Vagina (tissue), 2 donors: Measurements from ENCODE around the gene CREG1. TPM values are rescaled to one million over a fixed set of nuclear protein-coding genes. Genes with fewer than 3 reads are reported as not detected.
A peak's percentile ranks its signal among the peaks of the same experiment; 100 is the strongest.

Source experiments
- DNase-seq, 2 donors: peaks; one replicate each; pipeline ENCODE4 v3.0.0-alpha.2; 2017; ENCODE audit errors: extremely low spot score in 2 of 2
- H3K27ac ChIP-seq: fragments of 200-600 bp; sonication (generic); one replicate; pipeline ENCODE4 v1.5.1; 2019
- H3K27me3 ChIP-seq: fragments of 200-600 bp; sonication (generic); one replicate; pipeline ENCODE4 v1.5.1; 2019
- H3K36me3 ChIP-seq, 2 donors: fragments of 200-600 bp; sonication (generic); one replicate each; pipeline ENCODE4 v1.5.1; 2017 to 2019
- H3K4me1 ChIP-seq: fragments of 200-600 bp; sonication (generic); one replicate; pipeline ENCODE4 v1.5.1; 2019
- H3K4me3 ChIP-seq, 2 donors: fragments of 200-600 bp; sonication (generic); 1 replicate in 1 of 2; 2 replicates in 1 of 2; pipeline ENCODE4 v1.5.1; 2016 to 2019
- H3K9me3 ChIP-seq: fragments of 200-600 bp; sonication (generic); one replicate; pipeline ENCODE4 v1.5.1; 2019
- CTCF ChIP-seq, 3 experiments: fragments of 450-650 bp in 2 of 3; fragments of 200-600 bp in 1 of 3; sonication (generic) in 1 of 3; IDR thresholded peaks; one replicate each; pipeline ENCODE4 v1.5.1; 2017 to 2019; ENCODE audit warnings: antibody characterized with exemption in 3 of 3, mild to moderate bottlenecking in 2 of 3, moderate library complexity in 2 of 3
- POLR2A ChIP-seq, 2 donors: fragments of 450-650 bp; IDR thresholded peaks; one replicate each; pipeline ENCODE4 v1.6.1; 2017; ENCODE audit warnings: antibody characterized with exemption in 2 of 2, mild to moderate bottlenecking in 2 of 2, moderate library complexity in 2 of 2
- POLR2AphosphoS5 ChIP-seq, 2 donors: sonication (generic); formaldehyde crosslinking; IDR thresholded peaks; one replicate each; pipeline ENCODE4 v1.9.0; 2017; ENCODE audit warnings: antibody characterized with exemption in 2 of 2, mild to moderate bottlenecking in 2 of 2, low read depth in 1 of 2; ENCODE audit not compliant: insufficient read depth in 1 of 2
- intact Hi-C: fragments of 100-400 bp; cut with DNase I; formaldehyde crosslinking; loops from one replicate; pipeline ENCODE4 v1.15.1; 2023
- total RNA-seq: library from RNA; depleted of rRNA; stranded (reverse); fragments of >200 nt; gene quantifications from one replicate; pipeline ENCODE4 v1.2.3, GENCODE V29; 2016

Gene CREG1
- 152 TPM for total RNA-seq

GRCh38 chr1:167553136-167554027 lies at the start of gene CREG1:
TSS of gene CREG1 (minus strand) at chr1:167553762.
- intact Hi-C loops: no loop called here
- Histone ChIP-seq H3K36me3 (no peaks in the 10 kb centered on the region), H3K4me1 (peaks cover 40% of the 10 kb centered on the region), H3K4me3 (peak within 1 kb of the TSS; percentile 68 to 74), H3K27me3 (no peaks in the 10 kb centered on the region), H3K9me3 (no peaks in the 10 kb centered on the region), H3K27ac (peak within 1 kb of the TSS; percentile 71)
- DNase-seq: peak in 1 of 2 donors; percentile 95
- peak in 1 of 2 donors; percentile 92 for TF ChIP-seq POLR2A (IDR thresholded peaks at IDR 0.05)
- no peak for TF ChIP-seq CTCF (IDR thresholded peaks at IDR 0.05)
- TF ChIP-seq POLR2AphosphoS5 (IDR thresholded peaks at IDR 0.05; ENCODE audit: insufficient read depth in 1 of 2, low read depth in 1 of 2): peak; percentile 49 to 81

GRCh38 chr1:167602840-167603239 lies 49.3 kb upstream of the CREG1 start:
- Histone ChIP-seq H3K36me3 (no peaks in the 10 kb centered on the region), H3K4me3 (no peak overlapping the region), H3K9me3 (peaks cover 7% of the 10 kb centered on the region), H3K27ac (no peak overlapping the region), H3K27me3 (no peaks in the 10 kb centered on the region), H3K4me1 (no peaks in the 10 kb centered on the region)
- no peak for TF ChIP-seq POLR2A (IDR thresholded peaks at IDR 0.05)
- DNase-seq: no peak
- intact Hi-C loops: loop anchor here (10.0 kb wide), 1 partner anchor 1772 kb away; no protein-coding TSS in a partner anchor

GRCh38 chr1:167601442-167602383 lies 48.2 kb upstream of the CREG1 start:
- no peak for DNase-seq
- no peaks in the 10 kb centered on the region for H3K36me3 ChIP-seq
- no peaks in the 10 kb centered on the region for H3K9me3 ChIP-seq
- no peak overlapping the region for H3K4me3 ChIP-seq
- H3K4me1 ChIP-seq: no peaks in the 10 kb centered on the region
- intact Hi-C loops: loop anchor here (10.0 kb wide), 1 partner anchor 1773 kb away; no protein-coding TSS in a partner anchor
- TF ChIP-seq POLR2AphosphoS5 (IDR thresholded peaks at IDR 0.05; ENCODE audit: insufficient read depth in 1 of 2, low read depth in 1 of 2) (no peak), POLR2A (IDR thresholded peaks at IDR 0.05) (no peak), CTCF (IDR thresholded peaks at IDR 0.05) (no peak)
- H3K27me3 ChIP-seq: no peaks in the 10 kb centered on the region
- no peak overlapping the region for H3K27ac ChIP-seq

GRCh38 chr1:167599957-167600581 lies 46.5 kb upstream of the CREG1 start:
- Histone ChIP-seq H3K9me3 (no peaks in the 10 kb centered on the region), H3K27ac (no peak overlapping the region), H3K27me3 (no peaks in the 10 kb centered on the region), H3K4me1 (no peaks in the 10 kb centered on the region), H3K4me3 (no peak overlapping the region), H3K36me3 (no peaks in the 10 kb centered on the region)
- intact Hi-C loops: loop anchor here (2.0 to 10.0 kb wide), 2 partner anchors 89 to 1775 kb away; no protein-coding TSS in a partner anchor
- DNase-seq: no peak
- TF ChIP-seq POLR2AphosphoS5 (IDR thresholded peaks at IDR 0.05; ENCODE audit: insufficient read depth in 1 of 2, low read depth in 1 of 2) (no peak), CTCF (IDR thresholded peaks at IDR 0.05) (peak in 1 of 3 experiments; percentile 30), POLR2A (IDR thresholded peaks at IDR 0.05) (no peak)

- intact Hi-C loops: no loop called here
- H3K4me3 ChIP-seq: no peak overlapping the region
- H3K27ac ChIP-seq: no peak overlapping the region
- no peaks in the 10 kb centered on the region for H3K36me3 ChIP-seq
- TF ChIP-seq CTCF (IDR thresholded peaks at IDR 0.05) (no peak), POLR2AphosphoS5 (IDR thresholded peaks at IDR 0.05; ENCODE audit: insufficient read depth in 1 of 2, low read depth in 1 of 2) (no peak), POLR2A (IDR thresholded peaks at IDR 0.05) (no peak)
- no peaks in the 10 kb centered on the region for H3K4me1 ChIP-seq
- DNase-seq: no peak
- no peaks in the 10 kb centered on the region for H3K9me3 ChIP-seq
- no peaks in the 10 kb centered on the region for H3K27me3 ChIP-seq
Measured at GRCh38 chr1:167594822-167595221, 41.3 kb upstream of the CREG1 start.
